Dermis microvascular lymphatic vessel endothelial cell (primary cell): ENCODE data around the gene PDCL2. TPM values are rescaled to one million over a fixed set of nuclear protein-coding genes. Genes with fewer than 3 reads are reported as not detected.

Experiments used
- DNase-seq, 2 donors: peaks; one replicate each; pipeline versions ENCODE4 v3.0.0 to v3.0.0-alpha.2; 2010; ENCODE audit warnings: low read depth in 2 of 2
- total RNA-seq: library from RNA; depleted of rRNA; stranded (reverse); fragments of >200 nt; gene quantifications from 2 replicates; pipeline ENCODE4 v1.2.1, GENCODE V29; 2014

PDCL2 gene
- total RNA-seq, 1 donor from 2014 or later: not detected

DNA sequence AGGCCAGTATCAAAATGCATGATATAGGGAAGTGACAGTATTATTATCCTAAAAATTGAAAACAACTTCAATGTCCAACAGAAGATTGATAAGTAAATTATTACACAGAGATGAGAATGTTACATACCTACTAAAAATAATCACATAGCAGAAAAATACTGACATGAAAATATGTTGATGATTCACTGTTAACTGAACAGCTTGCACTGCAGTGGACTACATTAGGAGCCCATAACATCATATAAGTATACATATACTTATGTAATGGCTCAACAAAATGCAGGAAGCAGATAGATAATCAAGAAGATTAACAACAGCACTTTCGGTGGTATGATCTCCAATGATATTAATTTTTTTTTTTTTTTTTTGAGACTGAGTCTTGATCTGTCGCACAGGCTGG, 52.4 kb downstream of the PDCL2 start:
- no peak for DNase-seq

DNA sequence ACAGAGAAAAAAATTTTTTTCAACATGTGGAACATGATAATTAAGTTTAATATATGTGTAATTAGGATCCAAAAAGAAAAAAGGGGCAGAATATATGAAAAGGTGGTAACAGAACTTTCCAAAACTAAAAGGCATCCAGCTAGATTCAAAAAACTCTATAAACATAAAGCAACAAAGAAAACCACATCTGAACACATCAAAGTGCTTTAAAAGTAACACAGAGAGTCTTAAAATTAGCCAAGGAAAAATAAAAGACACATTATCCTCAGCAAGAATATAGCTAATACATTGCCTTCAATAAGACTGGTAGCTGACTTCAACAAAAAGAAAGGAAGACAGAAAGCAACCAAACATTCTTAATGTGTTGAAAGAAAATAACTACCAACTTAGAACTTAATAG, 53.5 kb downstream of the PDCL2 start:
- DNase-seq: no peak

DNA sequence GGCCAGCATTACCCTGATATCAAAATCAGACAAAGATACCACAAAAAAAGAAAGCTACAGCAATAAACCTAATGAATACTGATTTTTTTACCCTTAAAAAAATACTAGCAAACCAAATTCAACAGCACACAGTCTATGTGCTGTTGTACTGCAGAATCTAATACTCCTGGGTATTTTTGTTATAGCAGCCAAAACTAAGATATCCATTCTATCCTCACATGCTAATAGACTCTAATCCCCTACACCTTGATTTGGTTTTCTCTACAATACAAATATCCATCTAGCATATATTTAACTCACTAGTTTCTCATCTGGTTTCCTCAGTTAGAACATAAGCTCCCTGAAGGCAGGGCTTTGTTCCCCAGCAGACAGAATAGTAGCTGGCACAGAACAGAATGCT, 57.7 kb downstream of the PDCL2 start:
- no peak for DNase-seq

DNA sequence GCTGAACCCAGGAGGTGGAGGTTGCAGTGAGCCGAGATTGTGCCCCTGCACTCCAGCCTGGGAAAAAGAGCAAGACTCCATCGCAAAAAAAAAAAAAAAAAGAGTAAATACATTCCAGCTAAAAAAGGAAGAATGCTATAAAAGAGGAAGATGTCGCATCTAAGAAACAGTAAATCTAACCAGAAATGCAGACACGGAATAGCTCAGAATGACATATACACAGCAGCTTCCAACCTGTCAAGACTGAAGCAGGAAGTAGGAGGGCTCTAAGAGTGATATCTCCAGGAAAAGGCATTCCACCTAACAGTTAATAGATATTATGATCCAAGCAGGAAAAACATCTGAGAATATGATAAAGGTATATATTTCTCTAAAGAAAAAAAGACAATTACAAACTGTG, 61.4 kb downstream of the PDCL2 start:
- no peak for DNase-seq

DNA sequence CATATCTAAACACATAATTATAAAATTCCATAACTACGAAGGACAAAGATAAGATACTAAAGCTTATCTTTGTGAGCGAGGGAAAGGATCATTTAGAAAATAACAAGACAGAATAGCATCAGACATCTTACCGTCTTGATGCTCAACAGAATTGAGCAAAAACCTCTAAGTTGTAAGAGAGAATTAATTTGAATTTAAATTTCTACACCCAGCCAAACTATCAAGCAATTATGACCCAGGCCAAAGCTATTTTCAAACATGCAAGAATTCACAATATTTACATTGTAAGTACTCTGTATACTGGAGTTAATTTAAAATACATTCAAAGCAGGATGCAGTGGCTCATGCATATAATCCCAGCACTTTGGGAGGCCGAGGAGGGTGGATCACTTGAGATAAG, 61.9 kb downstream of the PDCL2 start:
- no peak for DNase-seq

DNA sequence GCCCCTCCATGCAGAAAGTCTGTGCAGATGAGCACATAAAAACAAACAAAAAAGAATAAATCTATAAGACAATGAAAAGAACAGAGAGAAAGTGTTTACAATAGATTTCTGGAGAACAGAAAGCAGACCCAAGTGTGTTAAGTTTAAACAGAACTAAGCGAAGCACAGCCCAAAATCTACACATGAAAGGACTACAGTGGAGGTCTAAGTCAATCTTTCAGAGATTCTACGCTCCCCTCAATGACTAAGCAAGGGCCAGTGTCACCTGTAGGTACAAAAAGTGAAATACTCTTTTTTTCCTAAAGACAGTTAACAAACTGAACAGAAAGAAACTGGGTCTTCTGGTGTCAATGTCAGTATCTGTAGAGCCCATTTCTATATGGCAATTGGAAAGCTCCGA, 63.6 kb downstream of the PDCL2 start:
- no peak for DNase-seq

DNA sequence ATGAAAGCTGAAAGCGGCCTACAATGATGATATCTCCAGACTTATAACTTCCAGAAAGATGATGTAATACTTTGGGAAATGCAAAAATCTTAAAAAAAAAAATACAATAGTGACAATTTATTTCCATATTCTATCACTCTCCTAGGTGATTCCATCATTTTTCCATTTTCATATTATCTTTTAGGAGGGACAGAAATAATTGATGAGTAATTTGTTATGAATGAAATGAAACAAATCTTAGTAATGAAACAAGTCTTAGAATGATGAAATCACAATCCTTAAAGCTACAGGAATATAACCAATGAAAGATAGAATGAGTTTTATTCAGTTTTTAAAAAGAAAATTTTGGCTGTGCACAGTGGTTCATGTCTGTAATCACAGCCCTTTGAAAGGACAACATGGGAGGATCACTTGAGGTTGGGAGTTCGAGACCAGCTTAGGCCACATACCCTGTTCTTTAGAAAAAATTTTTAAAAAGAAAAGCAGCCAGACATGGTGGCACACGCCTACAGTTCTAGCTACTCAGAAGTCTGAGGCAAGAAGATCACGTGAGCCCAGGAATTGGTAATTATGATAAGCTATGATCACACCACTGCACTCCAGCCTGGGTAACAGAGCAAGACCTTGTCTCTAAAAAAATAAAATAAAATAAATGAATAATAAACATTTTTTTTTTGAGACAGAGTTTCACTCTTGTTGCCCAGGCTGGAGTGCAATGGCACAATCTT, 67.0 kb downstream of the PDCL2 start:
- DNase-seq: no peak

DNA sequence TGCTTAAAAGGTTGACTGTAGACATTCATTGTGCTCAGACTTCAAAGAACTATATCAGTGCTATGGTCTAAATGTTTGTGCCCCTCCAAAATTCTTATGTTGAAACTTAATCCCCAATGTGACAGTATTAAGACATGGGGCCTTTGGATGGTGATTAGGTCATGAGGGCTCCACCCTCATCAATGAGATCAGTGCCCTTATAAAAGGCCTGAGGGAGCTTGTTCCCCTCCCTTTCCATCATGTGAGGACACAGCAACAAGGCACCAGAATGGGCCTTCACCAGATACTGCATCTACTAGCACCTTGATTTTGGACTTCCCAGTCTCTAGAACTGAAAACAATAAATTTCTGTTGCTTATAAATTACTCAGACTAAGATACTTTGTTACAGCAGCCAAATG, 73.6 kb downstream of the PDCL2 start:
- no peak for DNase-seq

DNA sequence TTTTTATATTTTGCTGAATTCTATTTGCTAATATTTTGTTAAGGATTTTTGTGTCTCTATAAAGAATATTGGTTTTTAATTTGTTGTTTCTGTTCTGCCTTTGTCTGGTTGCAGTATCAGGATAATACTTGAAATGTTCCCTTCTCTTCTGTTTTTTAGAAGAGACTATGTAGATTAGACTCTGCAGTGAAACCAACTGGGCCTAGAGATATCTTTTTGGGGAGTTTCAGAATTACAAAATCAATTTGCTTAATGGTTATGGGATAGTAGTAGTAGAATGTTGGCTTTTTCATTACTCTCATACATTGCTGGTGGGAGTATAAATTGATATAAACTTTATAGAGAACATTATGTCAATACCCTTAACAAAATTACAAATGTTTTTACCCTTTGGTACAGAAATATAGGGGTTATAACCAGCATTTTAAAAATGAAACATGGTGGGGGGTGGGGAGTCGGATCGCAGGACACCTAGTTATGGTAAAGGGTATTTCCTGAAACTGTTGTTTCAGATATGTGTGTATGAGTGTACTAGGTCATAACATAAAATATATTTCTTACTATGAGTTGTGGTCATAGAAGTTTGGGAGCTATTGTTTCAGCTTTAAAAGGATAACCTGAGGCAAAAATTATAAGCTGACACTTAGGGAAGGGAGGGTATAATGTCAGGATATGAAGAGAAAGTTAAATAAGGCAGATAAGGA, 74.4 kb downstream of the PDCL2 start:
- DNase-seq: peak in 1 of 2 donors; percentile 16

DNA sequence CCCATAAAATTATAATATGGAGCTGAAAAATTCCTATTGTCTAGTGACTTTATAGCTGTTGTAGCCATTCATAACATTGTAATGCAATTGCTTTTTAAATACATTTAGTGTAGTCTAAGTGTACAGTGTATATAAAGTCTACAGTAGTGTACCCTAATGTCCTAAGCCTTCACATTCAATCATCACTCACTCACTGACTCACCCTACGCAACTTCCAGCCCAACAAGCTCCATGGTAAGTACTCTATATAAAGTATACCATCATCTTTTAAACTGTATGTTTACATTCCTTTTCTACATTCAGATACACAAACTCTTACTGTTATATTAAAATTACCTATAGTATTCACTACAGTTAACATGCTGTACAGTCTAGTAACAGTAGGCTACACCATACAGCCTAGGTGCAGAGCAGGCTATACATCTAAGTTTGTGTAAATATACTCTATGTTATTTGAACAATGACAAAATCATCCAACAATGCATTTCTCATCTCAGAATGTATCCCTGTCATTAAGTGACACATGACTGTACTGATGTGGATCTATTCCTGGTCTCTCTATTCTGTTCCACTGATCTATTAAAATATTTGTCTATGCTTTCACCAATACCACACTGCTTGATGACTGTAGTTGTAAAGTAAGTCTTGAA, 79.0 kb downstream of the PDCL2 start:
- no peak for DNase-seq

DNA sequence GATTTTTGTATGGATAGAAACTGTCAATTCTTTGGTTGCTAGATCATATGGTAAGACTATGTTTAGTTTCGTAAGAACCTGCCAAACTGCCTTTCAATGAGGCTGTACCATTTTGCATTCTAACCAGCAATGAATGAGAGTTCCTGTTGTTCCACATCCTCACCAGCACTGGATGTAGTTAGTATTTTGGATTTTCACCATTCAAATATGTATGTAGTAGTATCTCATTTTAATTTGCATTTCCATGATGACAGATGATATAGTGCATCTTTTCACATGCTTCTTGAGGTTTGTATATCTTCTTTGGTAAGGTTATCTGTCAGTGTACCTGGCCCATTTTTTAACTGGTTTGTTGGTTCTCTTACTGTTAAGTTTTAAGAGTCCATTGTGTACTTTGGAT, 80.0 kb downstream of the PDCL2 start:
- no peak for DNase-seq

DNA sequence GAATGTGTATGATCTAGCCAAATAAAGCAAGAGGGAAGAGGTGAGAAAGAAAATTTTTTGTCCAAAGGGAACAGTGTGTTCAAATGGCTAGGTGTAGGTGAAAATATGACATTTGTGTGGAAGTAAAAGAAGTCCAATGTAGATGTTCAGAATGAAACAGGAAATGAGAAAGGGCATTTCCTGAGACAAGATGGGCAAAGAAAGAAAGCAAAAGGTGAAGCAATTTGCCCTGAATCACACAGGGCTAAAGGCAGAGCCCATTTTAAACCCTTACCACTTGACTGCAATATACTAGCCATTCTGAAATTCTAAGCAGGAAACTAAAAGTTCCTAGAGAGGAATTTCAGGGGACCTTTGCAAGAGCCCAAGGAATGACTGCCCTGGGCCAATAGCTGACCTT, 81.4 kb downstream of the PDCL2 start:
- no peak for DNase-seq

DNA sequence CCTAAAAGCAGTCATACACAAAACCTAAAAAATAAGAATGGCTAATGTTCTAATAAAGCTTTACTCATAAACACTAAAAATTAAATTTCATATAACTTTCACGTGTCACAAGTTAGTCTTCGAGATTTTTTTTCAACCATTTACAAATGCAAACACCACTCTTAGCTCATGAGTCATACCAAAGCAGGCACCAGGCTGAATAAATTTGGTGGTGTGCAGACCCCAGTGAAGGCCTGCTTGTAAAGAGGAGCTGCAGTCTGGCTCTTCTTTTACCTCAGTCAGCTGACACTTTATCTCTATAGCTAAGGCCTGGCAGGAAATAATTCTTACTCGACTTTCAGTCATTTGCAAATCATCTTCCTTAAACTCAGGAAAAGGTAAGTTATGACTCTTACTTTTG, 82.8 kb downstream of the PDCL2 start:
- DNase-seq: no peak

DNA sequence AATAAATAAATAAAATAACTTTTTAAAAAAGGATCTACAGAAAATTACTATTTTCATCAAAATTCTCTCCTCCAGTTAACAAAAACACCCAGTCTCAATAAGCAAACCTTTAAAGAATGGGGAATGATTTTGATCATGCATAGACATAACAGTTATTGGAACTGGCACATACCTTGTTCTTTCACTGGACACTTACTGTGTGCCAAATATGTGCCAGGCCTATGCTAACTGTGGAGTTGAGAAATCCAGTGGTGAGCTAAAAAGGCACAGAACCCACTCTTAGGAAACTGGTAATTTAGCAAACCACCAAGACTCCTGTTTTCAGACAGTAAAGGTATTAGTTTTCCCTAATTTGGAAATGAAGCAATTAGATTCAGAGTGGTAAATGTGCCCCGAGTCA, 84.4 kb downstream of the PDCL2 start:
- DNase-seq: no peak

Other genes starting within 250 kb of the PDCL2 start
- 7.1 and 9.5 TPM in 2 replicates for gene SRD5A3, start 246.0 kb downstream of the PDCL2 start, total RNA-seq
- 88.3 and 98.1 TPM in 2 replicates for gene TMEM165, start 196.3 kb downstream of the PDCL2 start, total RNA-seq
- 16.6 and 22.5 TPM in 2 replicates for gene CLOCK, start 45.3 kb downstream of the PDCL2 start, total RNA-seq
- 0.13 TPM in 1 of 2 replicates, not detected in the other for gene NMU, start 44.1 kb upstream of the PDCL2 start, total RNA-seq
- not detected in 2 replicates for gene EXOC1L, start 227.5 kb upstream of the PDCL2 start, total RNA-seq